NK-92 (cell line): ENCODE data around the gene ZNF511.

Experiments
- DNase-seq: peaks from one replicate; lab custom pipeline; 2025; ENCODE audit not compliant: unreplicated experiment; lab: John Stamatoyannopoulos, UW

ZNF511 gene

GRCh38 chr10:133351408-133352318 is 42.9 kb downstream of the ZNF511 start:
- DNase-seq = no peak

- no peak for DNase-seq
Measured at GRCh38 chr10:133353202-133353959, 44.7 kb downstream of the ZNF511 start.

GRCh38 chr10:133353988-133354605 is 45.4 kb downstream of the ZNF511 start:
- DNase-seq = no peak

- no peak for DNase-seq
Measured at GRCh38 chr10:133354672-133355240, 46.0 kb downstream of the ZNF511 start.

- no peak for DNase-seq
Measured at GRCh38 chr10:133355266-133355665, 46.6 kb downstream of the ZNF511 start.

GRCh38 chr10:133355991-133356390 is 47.3 kb downstream of the ZNF511 start:
- no peak for DNase-seq

- no peak for DNase-seq
Measured at GRCh38 chr10:133356549-133357284, 48.0 kb downstream of the ZNF511 start.

DNA sequence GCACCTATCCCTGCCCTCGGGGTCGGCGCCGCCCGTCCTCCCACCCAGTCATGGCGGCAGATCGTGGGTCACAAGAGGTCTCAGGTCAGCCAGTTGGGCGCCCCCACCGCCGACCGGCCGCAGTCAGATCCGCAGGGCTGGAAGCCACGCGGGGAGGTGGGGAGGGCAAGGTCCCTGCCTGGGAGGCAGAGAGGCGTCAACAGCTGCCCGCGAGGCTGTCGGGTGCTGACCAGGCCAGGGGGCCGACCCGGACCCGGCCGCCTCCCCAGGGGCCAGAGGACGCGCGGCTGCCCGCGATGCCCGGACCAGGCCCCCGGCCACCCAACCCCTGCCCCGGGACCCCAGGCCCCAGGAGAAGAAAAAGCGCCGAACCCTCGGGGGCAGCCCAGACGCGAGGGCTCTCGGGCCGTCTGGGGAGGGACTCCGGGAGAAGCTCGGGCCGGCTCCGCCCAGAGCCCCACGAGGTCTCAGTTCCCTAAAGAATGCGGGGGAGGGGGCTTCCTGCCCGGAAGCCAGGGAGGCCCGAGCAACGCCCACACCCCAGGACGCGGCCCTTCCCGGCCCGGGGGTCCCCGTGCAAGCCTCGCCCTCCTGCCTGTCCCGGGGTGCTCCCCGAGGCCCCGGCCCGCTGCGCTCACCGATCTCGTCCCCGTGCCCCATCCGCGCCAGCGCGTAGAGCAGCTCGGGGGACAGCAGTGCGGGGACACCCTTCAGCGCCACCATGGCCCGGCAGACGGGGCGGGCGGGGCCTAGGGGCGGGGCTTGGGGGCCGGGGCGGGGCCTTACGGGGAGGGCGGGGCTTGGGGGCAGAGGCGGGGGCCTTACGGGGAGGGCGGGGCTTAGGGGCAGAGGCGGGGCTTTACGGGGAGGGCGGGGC is 48.8 kb downstream of the ZNF511 start, which contains the start of gene FUOM:
Gene FUOM (minus strand): TSS at position 735 of the 877 bp plus-strand sequence. CDS start 12 bp downstream, at position 723.
- DNase-seq = no peak

DNA sequence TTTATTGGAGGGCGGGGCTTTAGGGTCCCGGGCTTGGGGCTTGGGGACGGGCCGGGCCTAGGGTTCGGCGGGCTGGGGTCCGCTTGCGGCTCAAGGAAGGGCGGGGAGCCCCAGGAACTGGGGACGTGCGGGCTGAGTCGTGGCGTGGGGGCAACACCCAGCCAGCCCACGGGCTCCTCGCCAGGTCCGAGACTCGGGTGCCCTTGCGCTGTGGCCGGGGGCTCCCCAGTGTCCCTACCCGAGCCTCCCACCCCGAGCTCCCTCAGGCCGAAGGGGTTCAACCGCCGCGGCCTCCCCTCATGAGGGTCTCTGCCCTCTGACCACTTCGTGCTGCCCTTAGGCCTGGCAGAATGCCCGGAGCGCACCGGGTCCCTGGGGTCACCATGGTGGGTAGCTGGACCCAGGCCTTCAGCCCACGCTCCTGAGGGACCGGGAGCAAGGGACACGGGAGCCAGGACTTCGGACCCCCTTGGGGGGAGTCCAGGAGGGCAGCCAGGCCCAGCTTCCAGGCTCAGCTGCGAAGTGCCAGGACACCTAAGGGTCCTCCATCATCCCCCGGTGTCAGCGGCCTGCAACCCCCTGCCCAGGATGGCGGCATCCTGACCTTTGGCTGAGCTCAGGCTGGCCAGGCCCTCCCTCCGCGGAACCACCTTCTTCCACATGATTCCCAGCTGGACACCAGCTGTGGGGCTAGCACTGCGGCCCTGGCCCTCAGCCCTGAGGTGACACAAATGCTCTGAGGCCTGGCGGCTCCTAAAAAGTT is 49.6 kb downstream of the ZNF511 start:
- no peak for DNase-seq

- DNase-seq = no peak
Measured at GRCh38 chr10:133358925-133359310, 50.2 kb downstream of the ZNF511 start.

DNA sequence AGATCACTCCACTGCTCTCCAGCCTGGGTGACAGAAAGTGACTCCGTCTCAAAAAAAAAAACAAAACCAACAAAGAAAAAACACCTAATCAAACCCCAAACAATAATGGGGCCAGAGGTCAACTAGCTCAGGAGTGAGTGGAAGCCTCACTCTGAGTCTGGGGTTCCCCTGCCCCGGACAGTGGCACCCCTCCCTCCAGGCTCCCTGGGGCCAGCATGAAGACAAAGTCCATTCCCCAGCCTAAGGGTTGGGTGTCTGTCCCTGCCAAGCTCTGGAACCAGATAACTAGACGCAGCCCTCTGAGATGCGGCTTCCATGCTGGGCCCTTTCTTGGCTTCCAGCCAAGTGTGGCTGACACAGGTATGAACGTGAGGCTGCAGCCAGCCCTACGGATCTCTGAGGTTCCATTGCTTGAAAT is 50.8 kb downstream of the ZNF511 start:
- no peak for DNase-seq

GRCh38 chr10:133359972-133360610 is 51.4 kb downstream of the ZNF511 start:
- DNase-seq = no peak

DNA sequence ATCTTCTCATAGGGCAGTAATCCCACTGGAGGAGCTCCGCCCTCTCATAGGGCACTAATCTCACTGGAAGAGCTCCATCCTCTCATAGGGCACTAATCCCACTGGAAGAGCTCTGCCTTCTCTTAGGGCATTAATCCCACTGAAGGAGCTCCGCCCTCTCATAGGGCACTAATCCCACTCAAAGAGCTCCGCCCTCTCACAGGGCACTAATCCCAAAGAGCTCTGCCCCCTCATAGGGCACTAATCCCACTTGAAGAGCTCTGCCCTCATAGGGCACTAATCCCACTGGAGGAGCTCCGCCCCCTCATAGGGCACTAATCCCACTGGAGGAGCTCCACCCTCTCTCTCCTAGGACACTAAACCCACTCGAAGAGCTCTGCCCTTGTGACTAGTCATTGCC is 52.5 kb downstream of the ZNF511 start:
- DNase-seq = no peak

DNA sequence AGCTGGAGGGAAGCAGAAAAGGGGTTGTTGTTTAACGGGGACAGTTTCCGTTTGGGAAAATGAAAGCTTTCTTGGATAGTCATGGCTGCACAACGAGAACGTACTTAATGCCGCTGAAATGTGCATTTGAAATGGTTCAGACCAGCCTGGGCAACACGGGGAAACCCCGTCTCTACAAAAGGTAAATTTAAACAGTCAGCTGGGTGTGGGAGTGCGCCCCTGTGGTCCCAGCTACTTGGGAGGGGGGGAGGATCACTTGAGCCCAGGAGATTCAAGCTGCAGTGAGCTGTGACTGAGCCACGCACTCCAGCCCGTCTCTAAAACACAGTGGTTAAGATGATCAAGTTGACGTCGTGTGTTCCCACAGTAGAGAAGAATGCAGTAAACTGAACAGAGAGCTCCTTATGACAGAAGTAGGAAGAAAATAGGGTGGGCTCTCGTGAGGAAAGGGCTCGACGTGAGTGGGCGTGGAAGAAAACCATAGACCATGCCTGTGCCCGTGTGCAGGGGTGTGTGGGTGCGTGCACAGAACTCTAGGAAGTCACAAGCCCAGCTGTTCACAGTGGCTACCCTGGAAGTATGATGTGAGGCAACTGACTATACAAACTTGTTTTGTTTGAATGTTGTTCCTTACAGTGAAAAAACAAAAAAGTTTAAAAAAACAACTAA is 53.2 kb downstream of the ZNF511 start:
- DNase-seq = no peak
